Muscle layer of duodenum (tissue), 2 donors: ENCODE results near the gene TPRA1.

ENCODE experiments used
- H3K27ac ChIP-seq: one replicate; pipeline ENCODE4 v1.7.0; 2013; ENCODE audit warnings: mild to moderate bottlenecking, low read length
- H3K27me3 ChIP-seq: one replicate; pipeline ENCODE4 v1.7.0; 2013; ENCODE audit warnings: low read depth, mild to moderate bottlenecking, control low read depth, low read length
- H3K36me3 ChIP-seq, 2 donors: one replicate each; pipeline ENCODE4 v1.7.0; 2013; ENCODE audit warnings: low read length in 2 of 2, control low read depth in 1 of 2, mild to moderate bottlenecking in 1 of 2; ENCODE audit not compliant: insufficient read depth in 2 of 2, control insufficient read depth in 1 of 2
- H3K4me1 ChIP-seq, 2 donors: one replicate each; pipeline ENCODE4 v1.7.0; 2013; ENCODE audit warnings: low read length in 2 of 2, mild to moderate bottlenecking in 2 of 2, control low read depth in 1 of 2, moderate library complexity in 1 of 2; ENCODE audit not compliant: insufficient read depth in 2 of 2, control insufficient read depth in 1 of 2
- H3K4me3 ChIP-seq, 2 donors: one replicate each; pipeline ENCODE4 v1.7.0; 2013; ENCODE audit warnings: low read length in 2 of 2, low read depth in 1 of 2, mild to moderate bottlenecking in 1 of 2
- H3K9me3 ChIP-seq, 2 donors: one replicate each; pipeline ENCODE4 v1.7.0; 2013; ENCODE audit warnings: low read length in 2 of 2, control low read depth in 1 of 2, mild to moderate bottlenecking in 1 of 2; ENCODE audit not compliant: control insufficient read depth in 1 of 2
- donor health status: healthy.

Gene TPRA1

DNA sequence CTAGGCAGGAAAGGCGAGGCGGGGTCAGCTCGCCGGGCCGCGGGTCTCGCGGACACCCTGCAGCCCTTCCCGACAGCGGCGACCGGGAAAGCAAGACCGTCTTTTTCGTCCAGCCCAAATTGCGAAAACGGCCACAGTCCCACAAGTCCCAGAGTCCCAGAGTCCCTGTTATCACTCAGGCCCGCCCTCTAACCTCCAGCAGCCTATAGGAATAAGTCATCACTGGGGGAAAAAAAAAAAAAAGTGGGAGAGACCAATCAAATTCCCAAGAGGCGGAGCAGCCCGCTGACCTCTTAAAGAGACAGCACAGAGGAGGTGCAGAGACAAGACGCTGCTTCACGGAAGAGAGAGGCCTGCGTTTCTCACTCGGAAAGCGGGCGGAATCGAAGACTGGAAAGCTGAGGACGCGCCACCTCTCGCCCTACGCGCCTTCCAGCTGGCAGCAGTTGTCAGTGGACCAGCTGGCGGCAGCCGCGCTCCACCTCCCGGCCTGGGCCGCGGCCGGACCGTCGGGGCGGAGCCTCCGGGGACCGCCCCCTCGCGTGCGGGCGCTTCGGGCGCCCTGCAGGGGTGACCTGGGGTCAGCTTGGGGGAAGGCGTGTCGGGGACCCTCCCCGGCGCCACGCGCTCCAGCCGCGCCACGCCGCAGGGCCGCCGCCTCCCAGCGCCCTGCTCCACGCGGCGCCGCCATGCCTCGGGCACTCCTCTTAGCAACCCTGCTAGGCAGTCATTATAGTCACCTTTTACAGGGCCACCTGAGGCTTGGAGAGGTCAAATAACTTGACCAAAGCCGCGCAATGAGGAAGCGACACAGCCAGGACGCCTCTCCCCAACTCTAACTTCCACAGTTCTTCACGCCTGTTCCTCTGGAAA lies at the start of gene TPRA1:
TPRA1 (minus strand) TSS at position 141 of the 873 bp plus-strand sequence. CDS start 10,587 bp downstream, outside the sequence.
- H3K4me1 ChIP-seq: peaks cover 7 to 46% of the 10 kb centered on the region in 2 donors
- H3K4me3 ChIP-seq: peak within 1 kb of the TSS; percentile 73 to 93
- no peaks in the 10 kb centered on the region for H3K36me3 ChIP-seq
- H3K27me3 ChIP-seq: no peaks in the 10 kb centered on the region
- no peaks in the 10 kb centered on the region for H3K9me3 ChIP-seq
- peak within 1 kb of the TSS; percentile 66 for H3K27ac ChIP-seq

DNA sequence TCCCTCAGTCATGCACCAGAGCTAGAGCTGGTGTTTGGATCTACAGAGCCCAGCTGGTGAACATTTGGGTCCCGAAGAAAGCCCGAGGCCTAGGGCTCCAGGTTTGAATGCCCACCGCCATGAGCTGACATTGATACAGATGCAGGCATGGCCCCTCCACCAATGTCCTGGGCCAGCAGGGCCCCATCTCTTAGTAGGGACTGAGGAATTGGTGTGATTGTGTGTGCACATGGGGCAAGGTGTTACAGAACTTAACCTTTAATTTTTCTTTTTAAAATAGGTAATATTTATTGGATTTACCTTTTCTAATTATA lies 49.5 kb upstream of the TPRA1 start:
- Histone ChIP-seq H3K4me1 (no peaks in the 10 kb centered on the region), H3K4me3 (no peak overlapping the region), H3K27ac (no peak overlapping the region), H3K27me3 (no peaks in the 10 kb centered on the region), H3K36me3 (no peaks in the 10 kb centered on the region), H3K9me3 (no peaks in the 10 kb centered on the region)

DNA sequence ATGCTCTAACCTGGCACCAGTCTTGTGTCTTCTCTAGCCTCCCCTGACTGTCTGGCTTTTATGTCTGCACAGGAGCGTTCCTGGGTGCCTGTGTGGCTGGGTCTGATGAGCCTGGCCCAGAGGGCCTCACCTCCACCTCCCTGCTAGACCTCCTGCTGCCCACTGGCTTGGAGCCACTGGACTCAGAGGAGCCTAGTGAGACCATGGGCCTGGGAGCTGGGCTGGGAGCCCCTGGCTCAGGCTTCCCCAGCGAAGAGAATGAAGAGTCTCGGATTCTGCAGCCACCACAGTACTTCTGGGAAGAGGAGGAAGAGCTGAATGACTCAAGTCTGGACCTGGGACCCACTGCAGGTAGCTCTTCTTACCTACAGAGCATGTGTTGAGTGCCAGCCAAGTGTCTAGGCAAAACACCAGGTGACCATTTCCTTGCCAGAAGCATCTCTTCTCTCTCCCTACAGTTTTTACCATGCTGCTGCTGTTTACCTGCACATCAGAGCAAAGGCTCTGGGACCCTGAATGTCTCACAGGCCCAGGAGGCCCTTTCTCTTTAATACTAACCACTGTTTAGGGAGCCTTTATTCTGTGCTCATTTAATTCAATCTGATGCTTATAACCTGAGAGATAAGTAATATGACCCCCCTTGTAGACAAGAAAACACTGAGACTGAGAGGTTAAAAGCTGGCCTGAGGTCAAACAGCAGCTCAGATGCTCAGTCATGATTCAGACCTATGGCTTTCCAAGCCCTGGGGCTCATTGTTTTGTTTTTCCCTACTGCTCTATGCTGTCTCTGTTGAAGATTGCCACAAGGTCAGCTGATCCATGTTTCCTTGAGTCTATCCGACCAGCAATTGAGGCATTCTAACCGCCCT lies 48.9 kb upstream of the TPRA1 start:
- no peaks in the 10 kb centered on the region for H3K9me3 ChIP-seq
- no peaks in the 10 kb centered on the region for H3K27me3 ChIP-seq
- H3K36me3 ChIP-seq: no peaks in the 10 kb centered on the region
- no peak overlapping the region for H3K4me3 ChIP-seq
- no peaks in the 10 kb centered on the region for H3K4me1 ChIP-seq
- H3K27ac ChIP-seq: no peak overlapping the region

DNA sequence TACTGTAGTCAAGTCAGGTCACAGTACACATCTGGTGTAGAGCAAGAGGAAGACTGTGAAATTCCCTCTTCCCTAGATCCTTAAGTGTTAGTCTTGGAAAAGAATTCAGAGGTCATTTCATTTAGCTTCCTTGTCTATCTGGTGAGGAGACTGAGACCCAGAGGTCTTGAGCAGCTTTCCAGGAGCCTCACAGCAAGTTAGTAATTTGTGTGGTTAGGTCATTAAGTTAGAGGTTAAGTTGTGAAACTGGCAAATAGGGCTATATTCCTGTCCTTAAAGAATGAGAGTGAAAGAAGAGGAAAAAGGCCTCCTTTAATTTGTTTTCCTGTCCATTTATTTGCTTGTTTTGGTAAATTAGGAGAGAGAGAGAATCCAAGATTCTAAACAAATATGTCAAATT lies 47.4 kb upstream of the TPRA1 start:
- Histone ChIP-seq H3K27ac (no peak overlapping the region), H3K27me3 (no peaks in the 10 kb centered on the region), H3K36me3 (no peaks in the 10 kb centered on the region), H3K9me3 (no peaks in the 10 kb centered on the region), H3K4me1 (no peaks in the 10 kb centered on the region), H3K4me3 (no peak overlapping the region)

DNA sequence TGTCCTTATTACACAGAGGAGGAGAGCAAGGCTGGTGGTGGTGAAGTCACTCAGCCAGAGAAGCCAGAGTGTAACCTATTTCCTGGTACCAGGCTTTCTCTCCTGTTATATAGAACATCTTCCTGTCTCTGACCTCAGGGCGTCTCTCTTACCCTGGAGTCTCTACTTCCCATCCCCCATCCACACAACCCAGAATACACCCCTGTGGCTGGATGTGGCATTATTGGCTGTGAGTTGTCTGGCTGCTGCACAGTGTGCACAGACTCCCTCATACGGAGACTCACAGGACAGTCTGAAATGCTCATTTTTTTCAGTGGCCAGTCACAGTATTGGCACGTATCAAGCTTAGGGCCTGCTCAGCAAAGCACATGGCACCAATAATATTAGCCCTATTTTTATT lies 47.0 kb upstream of the TPRA1 start:
- Histone ChIP-seq H3K36me3 (no peaks in the 10 kb centered on the region), H3K4me3 (no peak overlapping the region), H3K27me3 (no peaks in the 10 kb centered on the region), H3K9me3 (no peaks in the 10 kb centered on the region), H3K27ac (no peak overlapping the region), H3K4me1 (no peaks in the 10 kb centered on the region)

DNA sequence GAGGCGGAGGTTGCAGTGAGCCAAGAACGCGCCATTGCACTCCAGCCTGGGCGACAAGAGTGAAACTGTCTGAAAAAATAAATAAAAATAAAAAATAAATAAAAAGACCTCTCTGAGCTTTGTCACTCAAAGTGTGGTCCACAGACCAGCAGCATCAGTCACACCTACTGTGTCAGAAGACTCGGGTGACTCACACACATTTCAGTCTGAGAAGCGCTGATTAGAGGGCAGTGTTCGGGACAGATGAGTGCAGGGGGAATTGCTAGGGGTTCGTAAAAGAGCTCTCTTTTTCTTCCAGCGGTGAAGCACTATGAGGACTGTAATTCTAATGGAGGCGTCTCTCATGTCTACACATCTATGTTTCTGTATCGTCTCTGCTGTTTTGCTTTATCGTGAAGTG lies 44.1 kb upstream of the TPRA1 start:
- no peaks in the 10 kb centered on the region for H3K9me3 ChIP-seq
- peaks cover 12% of the 10 kb centered on the region for H3K27me3 ChIP-seq
- H3K36me3 ChIP-seq: no peaks in the 10 kb centered on the region

DNA sequence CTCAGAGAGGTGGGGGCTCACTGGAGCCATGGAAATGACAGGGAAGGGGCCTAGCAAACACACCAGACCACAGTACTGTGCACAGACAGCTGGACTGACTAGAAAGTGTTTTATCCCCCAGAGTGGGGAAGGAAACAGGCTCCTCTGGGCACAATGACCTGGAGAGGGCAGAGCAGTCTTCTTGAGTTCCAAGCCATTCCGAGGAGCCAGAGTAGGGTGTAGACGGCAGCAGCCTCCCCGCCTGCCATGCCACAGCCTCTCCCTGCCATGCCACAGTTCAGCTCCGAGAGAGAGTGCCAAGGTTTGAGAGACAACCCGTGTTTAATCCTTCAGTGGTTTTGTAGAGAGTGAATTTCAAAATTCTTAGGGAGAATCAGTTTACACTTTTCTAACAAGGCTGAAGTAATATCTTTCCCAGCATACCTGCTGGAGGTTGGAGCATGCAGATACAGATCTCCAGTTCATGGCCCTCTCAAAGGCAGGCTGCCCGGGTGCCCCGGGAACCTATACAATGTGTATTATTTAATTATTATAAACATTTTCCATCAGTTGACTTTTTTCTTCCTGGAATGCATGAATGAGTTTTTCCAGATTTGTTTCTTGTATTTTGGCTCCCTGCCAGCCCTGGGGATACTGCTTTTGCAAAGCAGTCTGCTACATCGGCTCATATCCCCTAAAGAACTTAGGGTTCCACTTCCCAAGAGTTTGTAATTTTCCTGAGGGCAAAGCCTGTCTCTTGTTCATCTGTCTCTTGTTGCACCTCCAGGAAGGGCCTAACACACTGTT lies 41.7 kb upstream of the TPRA1 start:
- Histone ChIP-seq H3K4me3 (no peak overlapping the region), H3K27ac (no peak overlapping the region), H3K27me3 (peaks cover 13% of the 10 kb centered on the region), H3K4me1 (peaks cover 0 to 12% of the 10 kb centered on the region in 2 donors), H3K36me3 (no peaks in the 10 kb centered on the region), H3K9me3 (no peaks in the 10 kb centered on the region)

More for the DNA sequence above, 44.1 kb upstream of the TPRA1 start:
- H3K4me3 ChIP-seq: no peak overlapping the region
- H3K27ac ChIP-seq: no peak overlapping the region
- H3K4me1 ChIP-seq: peaks cover 0 to 8% of the 10 kb centered on the region in 2 donors

DNA sequence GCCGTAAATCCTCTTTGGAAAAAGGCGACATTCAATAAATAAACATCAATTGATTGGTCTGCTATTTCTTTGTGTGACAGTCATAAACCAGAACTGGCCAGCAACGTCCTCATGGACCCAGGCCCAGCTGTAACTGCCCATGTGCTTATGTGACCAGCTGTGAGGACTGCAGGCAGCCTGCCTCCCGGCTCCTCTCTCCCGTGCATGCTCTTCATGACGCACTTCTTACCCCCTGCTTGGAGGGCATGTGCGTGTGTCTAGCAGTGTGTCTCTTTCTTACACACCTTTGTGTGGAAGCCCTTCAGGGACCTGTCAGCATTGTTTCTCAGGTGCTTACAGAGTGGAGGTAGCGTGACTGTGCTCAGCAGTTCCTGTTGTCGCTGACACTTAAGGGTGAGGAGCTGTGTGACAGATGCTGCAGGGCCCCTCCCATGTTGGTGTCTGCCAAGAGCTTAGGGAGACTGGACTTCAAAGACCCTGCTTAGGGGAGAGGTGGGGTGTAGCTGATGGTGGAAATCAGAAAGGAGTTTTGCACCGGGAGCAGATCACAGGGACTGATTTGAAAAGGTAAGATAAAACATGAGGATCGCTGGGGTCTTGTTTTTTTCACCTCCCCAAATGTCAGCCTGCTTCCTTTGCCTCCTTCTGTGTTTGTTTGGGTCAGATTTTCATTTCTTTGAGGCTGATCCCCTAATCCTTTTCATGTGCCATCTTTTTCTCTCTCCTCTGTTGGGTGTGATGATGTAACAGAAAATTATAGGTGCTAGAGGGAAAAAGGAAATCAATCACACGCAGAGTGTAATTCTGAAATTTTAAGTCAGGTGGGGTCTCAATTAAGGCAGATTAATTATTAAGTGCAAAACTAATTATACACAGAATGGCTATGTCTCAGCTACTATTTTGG lies 40.5 kb upstream of the TPRA1 start:
- Histone ChIP-seq H3K27ac (no peak overlapping the region), H3K4me3 (no peak overlapping the region), H3K9me3 (no peaks in the 10 kb centered on the region), H3K4me1 (peaks cover 0 to 12% of the 10 kb centered on the region in 2 donors), H3K27me3 (peaks cover 13% of the 10 kb centered on the region), H3K36me3 (no peaks in the 10 kb centered on the region)

DNA sequence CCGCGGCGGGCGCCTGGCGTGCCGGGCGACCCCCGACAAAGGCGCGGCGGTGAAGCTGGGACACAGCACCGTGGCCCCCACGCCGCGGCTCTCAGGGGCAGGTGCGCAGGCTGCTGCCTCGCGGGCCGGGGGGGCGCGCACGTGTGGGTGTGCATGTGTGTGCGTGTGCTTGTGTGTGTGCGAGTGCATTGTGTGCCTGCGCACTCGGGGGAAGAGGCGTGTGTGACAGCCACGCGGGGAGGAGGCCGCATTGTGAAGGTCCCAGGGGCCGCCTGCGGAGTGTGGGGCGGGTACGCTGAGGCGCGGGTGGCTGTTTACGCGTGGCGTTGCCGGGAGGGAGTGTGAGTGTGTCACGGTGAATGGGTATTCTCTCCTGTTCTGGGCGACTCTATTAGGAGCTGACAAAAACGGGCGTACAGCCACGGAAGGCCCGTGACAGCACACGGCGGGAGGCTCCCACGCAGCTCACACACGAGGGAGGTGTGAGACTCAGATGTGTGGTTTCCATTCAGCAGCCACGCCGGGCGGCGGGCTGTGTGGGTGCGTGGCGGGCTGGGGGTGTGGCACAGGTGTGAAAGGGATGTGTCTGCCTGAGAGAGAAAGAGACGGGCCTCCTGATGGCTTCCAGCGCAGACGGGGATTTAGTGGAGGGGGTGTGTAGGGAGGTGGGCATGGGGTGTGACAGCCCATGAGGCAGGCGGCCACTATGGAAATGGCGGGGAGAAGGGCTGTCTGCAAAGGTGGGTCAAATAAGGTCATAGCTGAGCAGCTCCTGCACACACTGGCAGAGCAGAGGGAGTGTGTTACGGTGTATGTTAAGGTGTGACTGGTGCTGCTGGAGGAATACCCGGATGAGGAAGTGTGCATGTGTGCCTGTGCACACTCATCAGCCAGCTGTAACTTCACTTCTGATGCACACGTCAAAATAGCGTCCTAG lies 39.2 kb upstream of the TPRA1 start:
- H3K36me3 ChIP-seq: no peaks in the 10 kb centered on the region
- peak overlapping the region; percentile 46 to 75 for H3K4me3 ChIP-seq
- H3K27ac ChIP-seq: no peak overlapping the region
- peaks cover 0 to 12% of the 10 kb centered on the region in 2 donors for H3K4me1 ChIP-seq
- peaks cover 13% of the 10 kb centered on the region for H3K27me3 ChIP-seq
- H3K9me3 ChIP-seq: no peaks in the 10 kb centered on the region
